Hematopoietic multipotent progenitor cell treated with erythropoietin and hydrocortisone succinate and interleukin-3 and kit ligand, for 6 days (in vitro differentiated cells): ENCODE results near the gene PPFIA2.

ENCODE experiments used
- DNase-seq: peaks from one replicate; pipeline ENCODE4 v3.0.0-alpha.2; 2015

The PPFIA2 gene

DNA sequence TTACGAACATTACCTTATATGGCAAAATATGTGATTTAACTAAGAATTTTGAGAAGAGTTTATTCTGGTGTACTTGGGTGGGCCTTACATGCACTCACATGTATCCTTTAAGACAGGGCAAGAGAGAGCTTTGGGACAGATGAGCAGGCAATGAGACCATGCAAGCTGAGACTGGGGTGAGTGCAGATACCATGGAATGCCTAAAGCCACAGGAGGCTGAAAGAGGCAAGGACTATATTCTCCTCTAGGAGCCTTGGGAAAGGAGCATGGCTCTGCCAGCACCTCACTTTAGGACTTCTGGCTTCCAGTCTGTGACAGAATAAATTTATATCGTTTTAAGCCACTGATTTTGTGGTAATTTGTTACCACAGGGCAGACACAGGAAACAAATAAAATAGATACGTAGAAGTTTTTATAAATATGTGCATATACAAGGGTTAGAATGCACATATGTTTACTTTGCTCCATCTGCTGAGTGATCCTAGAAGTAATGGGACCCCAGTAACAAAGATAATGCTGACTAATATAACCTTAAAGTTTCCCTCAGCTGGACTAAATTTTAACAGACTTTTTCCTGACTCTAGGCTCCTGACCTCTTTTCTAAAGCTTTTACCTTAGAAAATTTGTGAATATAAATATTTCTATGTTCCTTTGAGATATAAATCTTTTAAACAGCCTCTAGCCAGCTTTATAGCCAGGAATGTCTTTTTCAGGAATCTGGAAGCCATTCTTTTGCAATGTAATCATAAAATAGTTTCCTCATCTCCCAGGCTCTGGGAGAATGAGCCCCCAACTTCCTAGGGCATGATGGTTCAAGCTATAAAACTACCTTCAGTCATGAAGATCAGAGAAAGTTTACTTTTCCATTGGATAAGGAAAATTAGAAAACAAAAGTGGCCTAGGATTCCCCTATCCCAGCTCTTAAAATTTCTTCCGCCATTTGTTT, 216.8 kb downstream of the PPFIA2 start:
- no peak for DNase-seq

GRCh38 chr12:81541121-81541520, 218.0 kb downstream of the PPFIA2 start:
- DNase-seq: no peak

DNA sequence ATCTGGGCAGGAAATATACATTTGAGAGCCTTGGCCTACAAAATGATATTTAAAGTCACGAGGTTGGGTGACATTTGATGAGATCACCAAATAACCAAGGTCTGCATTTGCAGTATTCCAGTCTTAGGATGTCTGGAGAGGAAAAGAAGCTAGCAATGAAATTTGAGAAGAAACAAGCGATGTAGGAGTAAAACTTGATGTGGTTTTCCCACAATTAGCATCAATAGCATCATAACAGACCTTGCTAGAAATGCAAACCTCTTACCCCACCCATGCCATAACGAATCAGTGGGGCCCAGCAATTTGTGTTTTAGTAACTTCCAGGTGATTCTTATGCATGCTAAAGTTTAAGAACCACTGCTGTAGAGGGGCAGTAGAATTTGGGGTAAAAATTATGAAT, 219.9 kb downstream of the PPFIA2 start:
- DNase-seq: no peak

DNA sequence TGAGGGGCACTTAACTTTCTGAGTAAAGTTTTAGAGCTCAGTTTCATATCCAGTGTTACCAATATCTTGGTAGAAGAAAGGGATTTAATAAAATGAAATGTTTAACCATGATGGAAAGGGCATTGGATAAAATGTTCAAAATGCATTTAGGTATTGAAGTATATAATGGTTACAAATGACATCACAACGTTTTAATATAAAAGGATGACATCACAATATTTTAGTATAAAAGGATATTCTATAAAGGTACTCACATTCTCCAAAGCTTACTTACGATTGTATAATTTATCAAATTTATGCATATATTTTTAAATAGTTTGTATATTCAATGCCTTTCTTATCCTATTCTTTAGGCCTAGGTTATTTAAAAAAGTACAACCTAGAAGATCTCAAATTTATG, 226.1 kb downstream of the PPFIA2 start:
- no peak for DNase-seq

DNA sequence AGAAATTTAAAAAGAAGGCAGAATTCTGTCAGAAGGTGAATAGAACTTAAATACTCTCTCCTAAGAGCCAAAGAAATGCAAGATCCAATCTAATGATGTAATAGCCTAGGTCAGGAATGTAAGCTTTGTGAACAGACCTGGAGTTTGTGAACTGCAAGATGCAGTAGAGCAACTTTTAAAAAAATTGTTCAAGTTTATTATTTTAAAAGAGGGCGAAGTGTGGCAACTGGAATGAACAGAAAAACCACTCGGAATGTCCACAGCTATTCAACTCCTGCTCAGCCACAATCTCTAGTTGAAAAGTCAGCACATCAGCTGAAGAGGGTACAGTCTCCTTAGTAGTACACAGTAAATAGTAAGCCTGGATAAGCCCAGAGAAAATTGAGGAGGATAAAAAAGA, 228.8 kb downstream of the PPFIA2 start:
- no peak for DNase-seq

- no peak for DNase-seq
Measured at GRCh38 chr12:81520064-81520945, 238.8 kb downstream of the PPFIA2 start.

GRCh38 chr12:81518638-81519037, 240.5 kb downstream of the PPFIA2 start:
- no peak for DNase-seq

GRCh38 chr12:81517296-81517695, 241.9 kb downstream of the PPFIA2 start:
- DNase-seq: no peak

- DNase-seq: no peak
Measured at GRCh38 chr12:81502912-81503695, 256.0 kb downstream of the PPFIA2 start.

GRCh38 chr12:81500788-81501187, 258.4 kb downstream of the PPFIA2 start:
- no peak for DNase-seq

- DNase-seq: no peak
Measured at GRCh38 chr12:81499809-81500208, 259.3 kb downstream of the PPFIA2 start.

- no peak for DNase-seq
Measured at GRCh38 chr12:81492131-81492720, 266.9 kb downstream of the PPFIA2 start.

GRCh38 chr12:81472934-81473333, 286.2 kb downstream of the PPFIA2 start:
- no peak for DNase-seq

- no peak for DNase-seq
Measured at GRCh38 chr12:81470923-81471322, 288.2 kb downstream of the PPFIA2 start.

GRCh38 chr12:81468206-81468605, 290.9 kb downstream of the PPFIA2 start:
- DNase-seq: no peak

DNA sequence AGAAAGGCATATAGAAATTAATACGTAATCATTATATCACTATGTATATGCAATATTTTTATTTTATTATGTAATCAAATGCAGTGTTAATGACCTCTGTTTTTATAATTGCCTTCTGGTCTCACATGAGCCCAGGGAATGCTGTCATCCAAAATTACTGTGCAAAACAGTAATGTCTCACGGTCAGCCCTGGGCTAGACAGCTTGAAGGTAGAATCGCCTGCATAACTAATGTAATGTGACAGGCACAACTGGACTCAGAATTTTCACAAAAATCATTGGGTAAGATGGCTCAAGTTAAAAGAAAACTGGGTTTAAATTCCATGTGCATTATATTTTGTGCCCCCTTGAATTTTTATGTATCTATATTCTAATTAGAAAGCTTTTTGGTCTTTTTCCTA, 293.3 kb downstream of the PPFIA2 start:
- DNase-seq: no peak

- DNase-seq: no peak
Measured at GRCh38 chr12:81465191-81465590, 294.0 kb downstream of the PPFIA2 start.

GRCh38 chr12:81461163-81461562, 298.0 kb downstream of the PPFIA2 start:
- peak; percentile 16 for DNase-seq

- peak; percentile 54 for DNase-seq
Measured at GRCh38 chr12:81450920-81451739, 308.0 kb downstream of the PPFIA2 start.

GRCh38 chr12:81441629-81442028, 317.5 kb downstream of the PPFIA2 start:
- DNase-seq: no peak

- DNase-seq: no peak
Measured at GRCh38 chr12:81440001-81440400, 319.1 kb downstream of the PPFIA2 start.

GRCh38 chr12:81439344-81439743, 319.8 kb downstream of the PPFIA2 start:
- DNase-seq: no peak
